Neural progenitor cell (in vitro differentiated cells): Measurements from ENCODE around the gene PRDX1. TPM values are rescaled to one million over a fixed set of nuclear protein-coding genes. Genes with fewer than 3 reads are reported as not detected.

ENCODE experiments used
- DNase-seq: peaks from one replicate; pipeline ENCODE4 v3.0.0-alpha.2; 2016; ENCODE audit warnings: low spot score
- H2AFZ ChIP-seq: fragments of 200-600 bp; sonication (generic); replicated peaks from 2 replicates; pipeline ENCODE4 v1.6.1; 2016; ENCODE audit warnings: antibody characterized with exemption
- H3F3A ChIP-seq: fragments of 200-600 bp; sonication (generic); 2 replicates; pipeline ENCODE4 v1.6.1; 2016; ENCODE audit warnings: antibody characterized with exemption, low read depth
- H3K27ac ChIP-seq: fragments of 200-600 bp; sonication (generic); 2 replicates; pipeline ENCODE4 v1.5.1; 2016; ENCODE audit warnings: mild to moderate bottlenecking
- H3K27me3 ChIP-seq: fragments of 200-600 bp; sonication (generic); 2 replicates; pipeline ENCODE4 v1.6.1; 2016; ENCODE audit warnings: mild to moderate bottlenecking, moderate library complexity
- H3K36me3 ChIP-seq: fragments of 200-600 bp; sonication (generic); 2 replicates; pipeline ENCODE4 v1.5.1; 2016
- H3K4me1 ChIP-seq: fragments of 200-600 bp; sonication (generic); 2 replicates; pipeline ENCODE4 v1.6.1; 2016; ENCODE audit warnings: mixed run types
- H3K4me2 ChIP-seq: fragments of 200-600 bp; sonication (generic); 2 replicates; pipeline ENCODE4 v1.6.1; 2016
- H3K4me3 ChIP-seq: fragments of 200-600 bp; sonication (generic); 2 replicates; pipeline ENCODE4 v1.5.1; 2016
- H3K79me2 ChIP-seq: fragments of 200-600 bp; sonication (generic); 2 replicates; pipeline ENCODE4 v1.6.1; 2016; ENCODE audit warnings: low read depth
- H3K9ac ChIP-seq: fragments of 200-600 bp; sonication (generic); 2 replicates; pipeline ENCODE4 v1.6.1; 2016
- H3K9me3 ChIP-seq: fragments of 200-600 bp; sonication (generic); 2 replicates; pipeline ENCODE4 v1.5.1; 2016; ENCODE audit warnings: low read depth
- H4K20me1 ChIP-seq: fragments of 200-600 bp; sonication (generic); 2 replicates; pipeline ENCODE4 v1.6.1; 2016; ENCODE audit warnings: low read depth
- H3K27ac Mint-ChIP-seq: 3 replicates; pipeline ENCODE4 v1.8.0; 2021; ENCODE audit warnings: mixed read lengths
- H3K27me3 Mint-ChIP-seq: 2 replicates; pipeline ENCODE4 v1.8.0; 2022; ENCODE audit warnings: low read depth, mild to moderate bottlenecking, inconsistent platforms, moderate library complexity, mixed read lengths; ENCODE audit not compliant: insufficient read depth
- H3K36me3 Mint-ChIP-seq: 3 replicates; pipeline ENCODE4 v1.8.0; 2021; ENCODE audit warnings: mixed read lengths
- H3K4me1 Mint-ChIP-seq: 3 replicates; pipeline ENCODE4 v1.8.0; 2021; ENCODE audit warnings: mixed read lengths
- H3K4me3 Mint-ChIP-seq: 3 replicates; pipeline ENCODE4 v1.8.0; 2021; ENCODE audit warnings: mild to moderate bottlenecking, moderate library complexity, mixed read lengths
- H3K9me3 Mint-ChIP-seq: 3 replicates; pipeline ENCODE4 v1.8.0; 2020; ENCODE audit warnings: mixed read lengths
- CTCF ChIP-seq: fragments of 200-600 bp; sonication (generic); IDR thresholded peaks from 2 replicates; pipeline ENCODE4 v1.5.1; 2017; ENCODE audit warnings: antibody characterized with exemption, mild to moderate bottlenecking
- EZH2 ChIP-seq: fragments of 200-600 bp; sonication (generic); IDR thresholded peaks from 2 replicates; pipeline ENCODE4 v1.6.1; 2017; ENCODE audit warnings: antibody characterized with exemption, mild to moderate bottlenecking, moderate library complexity
- EZH2phosphoT487 ChIP-seq: fragments of 200-600 bp; sonication (generic); IDR thresholded peaks from 2 replicates; pipeline ENCODE4 v1.6.1; 2017; ENCODE audit warnings: antibody characterized with exemption
- total RNA-seq: library from RNA; depleted of rRNA; stranded (reverse); fragments of >200 nt; gene quantifications from 2 replicates; pipeline ENCODE4 v1.2.3, GENCODE V29; 2015; ENCODE audit warnings: low replicate concordance

PRDX1 gene
- total RNA-seq, 1 donor from 2014 or later: 653 TPM

- Mint-ChIP-seq H3K36me3 (peaks cover 7% of the 10 kb centered on the region), H3K27ac (peak within 1 kb of the TSS; percentile 92), H3K4me3 (peak within 1 kb of the TSS; percentile 99), H3K9me3 (no peaks in the 10 kb centered on the region), H3K4me1 (peaks cover 18% of the 10 kb centered on the region), H3K27me3 (peaks cover 2% of the 10 kb centered on the region)
- Histone ChIP-seq H3K9me3 (no peaks in the 10 kb centered on the region), H3K4me3 (peak within 1 kb of the TSS; percentile 65), H4K20me1 (no peaks in the 10 kb centered on the region), H3K9ac (peak within 1 kb of the TSS; percentile 51), H3F3A (peaks cover 13% of the 10 kb centered on the region), H3K79me2 (peaks cover 51% of the 10 kb centered on the region), H3K27ac (peak within 1 kb of the TSS; percentile 5), H3K36me3 (no peaks in the 10 kb centered on the region), H3K4me2 (peak within 1 kb of the TSS; percentile 97), H3K4me1 (peaks cover 9% of the 10 kb centered on the region), H3K27me3 (no peaks in the 10 kb centered on the region), H2AFZ (peak within 1 kb of the TSS; percentile 70)
- TF ChIP-seq EZH2phosphoT487: no peak
- TF ChIP-seq CTCF: peak; percentile 7
- TF ChIP-seq EZH2: no peak
- DNase-seq: peak; percentile 90
Measured at GRCh38 chr1:45550401-45551351, 29.0 kb upstream of the PRDX1 start, which contains the start of gene AKR1A1. TSS of gene AKR1A1 (plus strand) at chr1:45550826. CDS start at chr1:45561795, 10,969 bp downstream.

- Histone ChIP-seq H3K27ac (no peak overlapping the region), H3K9me3 (no peaks in the 10 kb centered on the region), H3K27me3 (no peaks in the 10 kb centered on the region), H4K20me1 (no peaks in the 10 kb centered on the region), H3K9ac (no peak overlapping the region), H3K79me2 (peaks cover 1% of the 10 kb centered on the region), H3F3A (peaks cover 9% of the 10 kb centered on the region), H3K4me3 (no peak overlapping the region), H3K4me1 (no peaks in the 10 kb centered on the region), H3K36me3 (no peaks in the 10 kb centered on the region), H2AFZ (no peak overlapping the region), H3K4me2 (no peak overlapping the region)
- Mint-ChIP-seq H3K4me3 (no peak overlapping the region), H3K36me3 (no peaks in the 10 kb centered on the region), H3K4me1 (peaks cover under 1% of the 10 kb centered on the region), H3K9me3 (no peaks in the 10 kb centered on the region), H3K27me3 (peaks cover 6% of the 10 kb centered on the region), H3K27ac (no peak overlapping the region)
- TF ChIP-seq CTCF (no peak), EZH2phosphoT487 (no peak), EZH2 (no peak)
- no peak for DNase-seq
Measured at GRCh38 chr1:45545553-45546310, 24.0 kb upstream of the PRDX1 start.

- no peaks in the 10 kb centered on the region for H3K27me3 ChIP-seq
- H2AFZ ChIP-seq: no peak overlapping the region
- H3K9me3 ChIP-seq: no peaks in the 10 kb centered on the region
- Mint-ChIP-seq H3K27ac (no peak overlapping the region), H3K27me3 (peaks cover 6% of the 10 kb centered on the region), H3K4me3 (no peak overlapping the region), H3K9me3 (no peaks in the 10 kb centered on the region), H3K4me1 (no peaks in the 10 kb centered on the region), H3K36me3 (no peaks in the 10 kb centered on the region)
- no peaks in the 10 kb centered on the region for H3K79me2 ChIP-seq
- H4K20me1 ChIP-seq: no peaks in the 10 kb centered on the region
- H3K36me3 ChIP-seq: no peaks in the 10 kb centered on the region
- H3K4me2 ChIP-seq: no peak overlapping the region
- no peak overlapping the region for H3K9ac ChIP-seq
- no peak for DNase-seq
- H3K27ac ChIP-seq: no peak overlapping the region
- H3K4me3 ChIP-seq: no peak overlapping the region
- peaks cover 5% of the 10 kb centered on the region for H3F3A ChIP-seq
- H3K4me1 ChIP-seq: no peaks in the 10 kb centered on the region
- TF ChIP-seq CTCF (no peak), EZH2 (no peak), EZH2phosphoT487 (no peak)
Measured at GRCh38 chr1:45545019-45545493, 23.4 kb upstream of the PRDX1 start.
